Measurements from ENCODE around the gene C20orf96. TPM values are rescaled to one million over a fixed set of nuclear protein-coding genes. Genes with fewer than 3 reads are reported as not detected.

C20orf96 gene
- total and polyA plus RNA-seq, 7 experiments from 2014 or later, result 0.86 to 5.7 (median 4.7) TPM

DNA sequence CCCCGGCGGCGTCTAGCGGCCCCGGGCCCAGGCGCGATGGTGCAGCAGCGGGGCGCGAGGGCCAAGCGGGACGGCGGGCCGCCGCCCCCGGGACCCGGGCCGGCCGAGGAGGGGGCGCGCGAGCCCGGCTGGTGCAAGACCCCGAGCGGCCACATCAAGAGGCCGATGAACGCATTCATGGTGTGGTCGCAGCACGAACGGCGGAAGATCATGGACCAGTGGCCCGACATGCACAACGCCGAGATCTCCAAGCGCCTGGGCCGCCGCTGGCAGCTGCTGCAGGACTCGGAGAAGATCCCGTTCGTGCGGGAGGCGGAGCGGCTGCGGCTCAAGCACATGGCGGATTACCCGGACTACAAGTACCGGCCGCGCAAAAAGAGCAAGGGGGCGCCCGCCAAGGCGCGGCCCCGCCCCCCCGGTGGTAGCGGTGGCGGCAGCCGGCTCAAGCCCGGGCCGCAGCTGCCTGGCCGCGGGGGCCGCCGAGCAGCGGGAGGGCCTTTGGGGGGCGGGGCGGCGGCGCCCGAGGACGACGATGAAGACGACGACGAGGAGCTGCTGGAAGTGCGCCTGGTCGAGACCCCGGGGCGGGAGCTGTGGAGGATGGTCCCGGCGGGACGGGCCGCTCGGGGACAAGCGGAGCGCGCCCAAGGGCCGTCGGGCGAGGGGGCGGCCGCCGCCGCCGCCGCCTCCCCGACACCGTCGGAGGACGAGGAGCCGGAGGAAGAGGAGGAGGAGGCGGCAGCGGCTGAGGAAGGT is 35.5 kb upstream of the C20orf96 start:
- no peak for ATAC-seq
- POLR2A ChIA-PET, result interaction anchor here (1.1 to 6.3 kb wide), 5 partner anchors 13 to 100 kb away, joined by 3 to 74 read pairs (median 8); partner anchors contain the start of gene ZCCHC3

DNA sequence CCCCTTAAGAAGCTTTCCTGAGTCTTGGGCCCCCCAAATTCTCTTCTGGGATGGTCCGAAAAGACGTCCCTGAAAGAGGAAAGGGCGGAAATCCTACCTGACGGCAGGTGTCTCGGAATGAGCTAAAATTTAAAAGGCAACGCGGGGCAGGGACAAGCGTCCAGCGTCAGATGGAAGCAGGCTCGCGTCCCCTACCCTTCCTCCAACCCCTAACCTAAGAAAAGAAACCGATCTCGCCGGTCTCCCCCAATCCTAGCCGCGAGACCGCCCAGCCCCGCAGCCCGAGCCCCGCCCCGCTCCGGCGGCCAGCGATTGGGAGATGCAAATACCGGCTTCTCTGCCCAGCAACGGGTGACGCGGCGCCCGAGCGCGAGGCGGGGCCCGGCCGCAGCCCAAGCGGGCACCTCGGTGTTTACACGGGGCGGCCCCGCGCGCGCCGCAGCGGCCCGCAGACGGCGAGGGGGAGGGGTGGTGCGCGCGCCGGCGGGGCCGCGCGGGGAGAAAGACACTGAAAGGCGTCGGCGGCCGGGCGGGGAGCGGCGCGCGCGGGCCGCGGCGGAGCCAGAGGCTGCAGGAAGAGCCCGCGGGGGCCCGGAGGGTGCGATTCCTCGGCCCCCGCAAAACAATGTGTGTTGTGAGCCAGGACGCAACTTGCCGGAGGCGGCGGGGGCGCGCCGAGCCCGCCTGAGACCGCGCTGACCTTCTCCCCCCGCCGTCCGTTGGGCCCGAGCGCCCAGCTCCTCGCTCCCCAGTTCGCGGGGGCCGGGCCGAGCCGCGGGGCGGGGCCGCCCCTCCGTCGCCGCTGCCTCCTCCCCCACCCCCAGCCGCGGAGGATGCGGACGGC is 34.7 kb upstream of the C20orf96 start, which contains the start of gene SOX12:
SOX12 (plus strand) TSS at position 508 of the 844 bp plus-strand sequence. CDS start 373 bp downstream, outside the sequence.
- peak within 1 kb of the TSS; percentile 84 to 96 (median 94) for H3K27ac Mint-ChIP-seq
- intact Hi-C loops (cut with micrococcal nuclease), result loop anchor here (1.0 to 10.0 kb wide), 5 partner anchors 15 to 1780 kb away; partner anchors contain the start of genes C20orf96 (in 1 of the 2), CSNK2A1 (in 1 of the 2), STK35 (in 1 of the 2) and ZCCHC3 (in 1 of the 2)
- CTCF ChIA-PET, result interaction anchor here (1.0 kb wide), 1 partner anchor 17 kb away, joined by 3 read pairs; no protein-coding TSS in a partner anchor
- DNase-seq, result peak; percentile 92 to 99 (median 94)
- H3K9me3 ChIP-seq (ENCODE audit: control insufficient read depth in 2 of 3, low read length in 3 of 3), result no peaks in the 10 kb centered on the region
- H3K4me3 Mint-ChIP-seq, result peak within 1 kb of the TSS; percentile 88 to 97 (median 94)
- H3K27ac ChIP-seq (ENCODE audit: low read depth, low read length), result peak within 1 kb of the TSS; percentile 82
- H3K27me3 ChIP-seq (ENCODE audit: control insufficient read depth in 2 of 2, insufficient read depth in 2 of 2, low read length in 2 of 2), result no peaks in the 10 kb centered on the region
- H3K36me3 Mint-ChIP-seq, result no peaks in the 10 kb centered on the region
- peaks cover 7 to 28% (median 24%) of the 10 kb centered on the region in 7 donors for H3K4me1 Mint-ChIP-seq
- peaks cover 0 to 8% (median 0%) of the 10 kb centered on the region in 5 donors for H3K27me3 Mint-ChIP-seq
- H3K9me3 Mint-ChIP-seq, result peaks cover 0 to 2% (median 0%) of the 10 kb centered on the region in 11 donors
- POLR2A ChIA-PET, result interaction anchor here (0.7 to 6.3 kb wide), 8 partner anchors 12 to 99 kb away, joined by 3 to 74 read pairs (median 4); partner anchors contain the start of gene ZCCHC3
- ATAC-seq, result peak; percentile 84
- H3K4me1 ChIP-seq (ENCODE audit: control insufficient read depth in 2 of 2, insufficient read depth in 2 of 2, low read length in 2 of 2), result peaks cover 7 to 9% of the 10 kb centered on the region in 2 donors
- H3K36me3 ChIP-seq (ENCODE audit: control insufficient read depth in 2 of 3, insufficient read depth in 3 of 3, low read length in 3 of 3), result no peaks in the 10 kb centered on the region
- H3K4me3 ChIP-seq (ENCODE audit: low read length), result peak within 1 kb of the TSS; percentile 80

More for the DNA sequence above, 35.5 kb upstream of the C20orf96 start:
- Histone ChIP-seq H3K27me3 (ENCODE audit: control insufficient read depth in 2 of 2, insufficient read depth in 2 of 2, low read length in 2 of 2) (no peaks in the 10 kb centered on the region), H3K4me1 (ENCODE audit: control insufficient read depth in 2 of 2, insufficient read depth in 2 of 2, low read length in 2 of 2) (peaks cover 7 to 9% of the 10 kb centered on the region in 2 donors), H3K9me3 (ENCODE audit: control insufficient read depth in 2 of 3, low read length in 3 of 3) (no peaks in the 10 kb centered on the region), H3K36me3 (ENCODE audit: control insufficient read depth in 2 of 3, insufficient read depth in 3 of 3, low read length in 3 of 3) (no peaks in the 10 kb centered on the region), H3K4me3 (ENCODE audit: low read length) (peak overlapping the region; percentile 80), H3K27ac (ENCODE audit: low read depth, low read length) (peak overlapping the region; percentile 82)
- intact Hi-C loops (cut with micrococcal nuclease), result loop anchor here (1.0 to 10.0 kb wide), 8 partner anchors 16 to 1779 kb away; partner anchors contain the start of genes C20orf96 (in 1 of the 2), CSNK2A1 (in 1 of the 2), NRSN2 (in 1 of the 2) and STK35 (in 1 of the 2)
- Mint-ChIP-seq H3K4me1 (peaks cover 10 to 31% (median 28%) of the 10 kb centered on the region in 7 donors), H3K36me3 (no peaks in the 10 kb centered on the region), H3K4me3 (peak overlapping the region; percentile 67 to 88 (median 82)), H3K27me3 (peaks cover 0 to 6% (median 0%) of the 10 kb centered on the region in 5 donors), H3K9me3 (peaks cover 0 to 2% (median 0%) of the 10 kb centered on the region in 11 donors), H3K27ac (peak overlapping the region in 8 of 9 donors; percentile 72 to 90 (median 80))
- CTCF ChIA-PET, result no interaction called here
- peak; percentile 33 to 64 (median 53) for DNase-seq

DNA sequence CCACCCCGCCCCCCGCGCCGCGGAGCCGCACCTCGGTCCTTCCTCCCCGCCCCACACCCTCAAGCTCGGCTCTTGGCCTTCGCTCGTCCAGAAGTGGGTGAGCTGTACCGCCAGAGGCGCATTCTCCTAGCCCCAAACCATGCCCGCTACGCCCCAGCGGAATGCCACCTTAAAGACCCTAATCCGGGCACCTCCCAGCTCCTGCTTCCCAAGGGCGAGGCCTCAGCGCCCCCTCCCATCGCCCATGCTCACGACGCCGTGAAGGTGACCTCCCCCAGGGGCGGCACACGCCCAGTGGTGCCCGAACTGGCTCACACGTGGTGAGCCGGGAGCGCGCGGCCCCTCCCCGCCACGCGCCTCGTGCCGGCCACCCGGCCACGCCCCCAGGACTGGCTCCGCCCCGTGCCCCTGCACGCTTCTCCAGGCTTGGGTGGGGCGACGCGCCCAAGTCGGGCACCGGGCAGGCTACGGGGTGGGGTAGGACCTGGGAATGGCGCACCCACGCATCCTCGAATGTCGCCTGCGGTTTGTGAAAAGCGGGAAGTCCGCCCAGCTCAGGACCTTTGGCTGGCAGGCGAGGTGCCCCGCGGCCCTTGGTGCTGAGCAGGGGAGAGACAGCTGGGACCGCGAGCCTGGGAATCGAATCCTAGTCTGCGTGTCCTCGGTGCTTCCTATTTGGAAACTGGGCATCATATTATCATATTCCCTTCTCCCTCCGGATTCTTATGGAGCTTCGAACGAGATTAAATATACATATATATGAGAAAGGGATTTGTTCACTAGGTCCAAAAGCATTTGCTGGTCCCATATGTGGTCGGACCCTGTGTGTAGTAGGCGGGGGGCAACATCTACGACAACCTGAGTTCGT is 33.9 kb upstream of the C20orf96 start:
- Mint-ChIP-seq H3K4me1 (peaks cover 7 to 20% (median 17%) of the 10 kb centered on the region in 7 donors), H3K9me3 (peaks cover 0 to 2% (median 0%) of the 10 kb centered on the region in 11 donors), H3K27ac (peak overlapping the region; percentile 84 to 96 (median 94)), H3K27me3 (peaks cover 0 to 8% (median 0%) of the 10 kb centered on the region in 5 donors), H3K4me3 (peak overlapping the region; percentile 88 to 97 (median 94)), H3K36me3 (no peaks in the 10 kb centered on the region)
- CTCF ChIA-PET, result interaction anchor here (0.6 to 1.0 kb wide), 4 partner anchors 9 to 116 kb away, joined by 3 read pairs; no protein-coding TSS in a partner anchor
- DNase-seq (peak; percentile 74 to 96 (median 84)), ATAC-seq (peak; percentile 75)
- no peaks in the 10 kb centered on the region for H3K36me3 ChIP-seq (ENCODE audit: control insufficient read depth in 2 of 3, insufficient read depth in 3 of 3, low read length in 3 of 3)
- POLR2A ChIA-PET, result interaction anchor here (0.7 to 6.3 kb wide), 8 partner anchors 11 to 98 kb away, joined by 3 to 74 read pairs (median 5); partner anchors contain the start of gene ZCCHC3
- H3K9me3 ChIP-seq (ENCODE audit: control insufficient read depth in 2 of 3, low read length in 3 of 3), result no peaks in the 10 kb centered on the region
- no peaks in the 10 kb centered on the region for H3K27me3 ChIP-seq (ENCODE audit: control insufficient read depth in 2 of 2, insufficient read depth in 2 of 2, low read length in 2 of 2)
- peak overlapping the region; percentile 80 for H3K4me3 ChIP-seq (ENCODE audit: low read length)
- intact Hi-C loops (cut with micrococcal nuclease), result loop anchor here (1.0 to 10.0 kb wide), 6 partner anchors 14 to 1780 kb away; partner anchors contain the start of genes C20orf96 (in 2 of the 2), ZCCHC3 (in 2 of the 2), CSNK2A1 (in 1 of the 2) and RBCK1 (in 1 of the 2)
- H3K27ac ChIP-seq (ENCODE audit: low read depth, low read length), result peak overlapping the region; percentile 77
- H3K4me1 ChIP-seq (ENCODE audit: control insufficient read depth in 2 of 2, insufficient read depth in 2 of 2, low read length in 2 of 2), result peaks cover 7 to 9% of the 10 kb centered on the region in 2 donors

DNA sequence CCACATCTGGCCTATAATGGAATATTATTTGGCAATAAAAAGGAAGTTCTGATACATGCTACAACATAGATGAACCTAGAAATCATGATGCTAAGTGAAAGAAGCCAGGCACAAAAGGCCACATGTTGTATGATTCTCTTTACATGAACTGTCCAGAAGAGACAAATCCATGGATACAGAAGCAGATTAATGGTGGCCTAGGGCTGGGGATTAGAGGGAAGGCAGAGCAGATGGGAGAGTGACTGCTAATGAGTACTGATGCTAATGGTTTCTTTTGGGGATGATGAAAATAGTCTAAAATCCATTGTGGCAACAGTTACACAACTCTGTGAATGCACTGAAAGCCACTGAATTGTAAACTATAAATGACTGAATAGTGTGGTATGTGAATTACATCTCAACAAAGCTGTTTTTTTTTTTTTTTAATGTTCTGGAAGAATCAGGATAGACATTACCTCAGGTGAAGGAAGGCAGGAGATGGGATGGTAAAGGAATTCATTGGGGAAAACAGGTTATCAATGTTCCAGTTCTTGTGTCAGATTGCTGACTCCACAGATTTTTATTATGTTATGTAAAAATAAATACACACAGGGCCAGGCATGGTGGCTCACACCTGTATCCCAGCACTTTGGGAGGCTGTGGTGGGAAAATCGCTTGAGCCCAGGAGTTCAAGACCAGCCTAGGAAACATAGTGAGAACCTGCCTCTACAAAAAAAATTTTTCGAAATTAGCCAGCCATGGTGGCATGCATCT is 25.9 kb upstream of the C20orf96 start:
- H3K27ac Mint-ChIP-seq, result no peak overlapping the region
- intact Hi-C loops (cut with micrococcal nuclease), result no loop called here
- no peak for ATAC-seq
- no peak overlapping the region for H3K4me3 Mint-ChIP-seq
- ChIA-PET CTCF (no interaction called here), POLR2A (no interaction called here)
- no peaks in the 10 kb centered on the region for H3K9me3 Mint-ChIP-seq
- DNase-seq, result no peak
- Histone ChIP-seq H3K36me3 (ENCODE audit: control insufficient read depth in 2 of 3, insufficient read depth in 3 of 3, low read length in 3 of 3) (no peaks in the 10 kb centered on the region), H3K9me3 (ENCODE audit: control insufficient read depth in 2 of 3, low read length in 3 of 3) (no peaks in the 10 kb centered on the region), H3K4me3 (ENCODE audit: low read length) (no peak overlapping the region), H3K27ac (ENCODE audit: low read depth, low read length) (no peak overlapping the region), H3K4me1 (ENCODE audit: control insufficient read depth in 2 of 2, insufficient read depth in 2 of 2, low read length in 2 of 2) (no peaks in the 10 kb centered on the region), H3K27me3 (ENCODE audit: control insufficient read depth in 2 of 2, insufficient read depth in 2 of 2, low read length in 2 of 2) (no peaks in the 10 kb centered on the region)
- H3K27me3 Mint-ChIP-seq, result peaks cover 0 to 5% (median 0%) of the 10 kb centered on the region in 5 donors
- H3K36me3 Mint-ChIP-seq, result no peaks in the 10 kb centered on the region
- peaks cover 0 to 4% (median 3%) of the 10 kb centered on the region in 7 donors for H3K4me1 Mint-ChIP-seq

DNA sequence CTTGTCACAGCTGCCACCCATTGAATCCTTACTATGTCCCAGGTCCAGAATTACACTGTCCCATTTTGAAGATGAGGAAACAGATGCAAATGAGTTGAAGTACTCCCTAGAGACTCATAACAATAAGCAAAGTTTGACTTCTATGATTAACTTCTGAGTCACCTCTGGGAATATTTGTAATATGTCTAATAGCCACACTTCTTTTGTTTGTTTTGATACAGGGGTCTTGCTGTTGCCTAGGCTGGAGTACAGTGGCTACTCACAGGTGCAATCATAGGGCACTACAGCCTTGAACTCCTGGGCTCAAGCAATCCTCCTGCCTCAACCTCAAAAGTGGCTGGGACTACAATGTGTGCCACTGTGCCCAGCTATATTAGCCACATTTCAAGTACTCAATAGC is 23.4 kb upstream of the C20orf96 start:
- no peaks in the 10 kb centered on the region for H3K27me3 ChIP-seq (ENCODE audit: control insufficient read depth in 2 of 2, insufficient read depth in 2 of 2, low read length in 2 of 2)
- H3K4me1 ChIP-seq (ENCODE audit: control insufficient read depth in 2 of 2, insufficient read depth in 2 of 2, low read length in 2 of 2), result peaks cover 0 to 18% of the 10 kb centered on the region in 2 donors
- no peaks in the 10 kb centered on the region for H3K36me3 ChIP-seq (ENCODE audit: control insufficient read depth in 2 of 3, insufficient read depth in 3 of 3, low read length in 3 of 3)
- no peaks in the 10 kb centered on the region for H3K9me3 ChIP-seq (ENCODE audit: control insufficient read depth in 2 of 3, low read length in 3 of 3)
- DNase-seq (no peak), ATAC-seq (no peak)
- no peaks in the 10 kb centered on the region for H3K36me3 Mint-ChIP-seq
- CTCF ChIA-PET, result no interaction called here
- H3K9me3 Mint-ChIP-seq, result no peaks in the 10 kb centered on the region
- peaks cover 11 to 24% (median 22%) of the 10 kb centered on the region in 7 donors for H3K4me1 Mint-ChIP-seq
- peaks cover 0 to 3% (median 0%) of the 10 kb centered on the region in 5 donors for H3K27me3 Mint-ChIP-seq
- no peak overlapping the region for H3K4me3 Mint-ChIP-seq
- no peak overlapping the region for H3K4me3 ChIP-seq (ENCODE audit: low read length)
- POLR2A ChIA-PET, result interaction anchor here (1.2 to 2.4 kb wide), 2 partner anchors 11 to 29 kb away, joined by 3 to 8 read pairs; partner anchors contain the start of gene SOX12
- intact Hi-C loops (cut with micrococcal nuclease), result no loop called here
- H3K27ac Mint-ChIP-seq, result no peak overlapping the region
- H3K27ac ChIP-seq (ENCODE audit: low read depth, low read length), result no peak overlapping the region
